Fibroblast of skin of scalp (primary cell): ENCODE results near the gene NME3.

Experiments used
- DNase-seq: peaks from one replicate; pipeline ENCODE4 v3.0.0-alpha.2; 2013

Gene NME3

GRCh38 chr16:1793578-1794220, 22.4 kb upstream of the NME3 start, which contains the start of gene IGFALS:
Gene IGFALS (minus strand): TSS chr16:1793705. CDS start chr16:1793652, 53 bp downstream.
- DNase-seq: no peak

GRCh38 chr16:1792836-1793577, 21.7 kb upstream of the NME3 start:
- no peak for DNase-seq

GRCh38 chr16:1791943-1792812, 20.8 kb upstream of the NME3 start:
- no peak for DNase-seq

GRCh38 chr16:1791256-1791942, 20.1 kb upstream of the NME3 start:
- no peak for DNase-seq

GRCh38 chr16:1790611-1791255, 19.4 kb upstream of the NME3 start:
- DNase-seq: no peak

GRCh38 chr16:1790261-1790610, 18.9 kb upstream of the NME3 start:
- DNase-seq: no peak

- no peak for DNase-seq
Measured at GRCh38 chr16:1789643-1790045, 18.3 kb upstream of the NME3 start.

- no peak for DNase-seq
Measured at GRCh38 chr16:1788708-1789100, 17.4 kb upstream of the NME3 start.

GRCh38 chr16:1788095-1788707, 16.9 kb upstream of the NME3 start:
- no peak for DNase-seq

GRCh38 chr16:1787322-1788094, 16.2 kb upstream of the NME3 start:
- DNase-seq: no peak

- DNase-seq: no peak
Measured at GRCh38 chr16:1787056-1787321, 15.6 kb upstream of the NME3 start.

GRCh38 chr16:1786242-1787055, 15.1 kb upstream of the NME3 start:
- no peak for DNase-seq

GRCh38 chr16:1785846-1786170, 14.5 kb upstream of the NME3 start:
- no peak for DNase-seq

- DNase-seq: no peak
Measured at GRCh38 chr16:1784977-1785845, 13.9 kb upstream of the NME3 start.

GRCh38 chr16:1782408-1783264, 11.3 kb upstream of the NME3 start, which contains the start of the genes NUBP2 and SPSB3:
Gene NUBP2 (plus strand): TSS chr16:1782960. CDS start chr16:1783021, 61 bp downstream.
Gene SPSB3 (minus strand): TSS chr16:1782571. CDS start chr16:1781483, 1,088 bp downstream.
- peak; percentile 100 for DNase-seq

GRCh38 chr16:1781758-1782407, 10.5 kb upstream of the NME3 start:
- no peak for DNase-seq

- no peak for DNase-seq
Measured at GRCh38 chr16:1781254-1781653, 9.9 kb upstream of the NME3 start.

- no peak for DNase-seq
Measured at GRCh38 chr16:1780677-1781072, 9.3 kb upstream of the NME3 start.
